ENCODE results near the gene ITGA5. TPM values are rescaled to one million over a fixed set of nuclear protein-coding genes. Genes with fewer than 3 reads are reported as not detected.

The ITGA5 gene
- total RNA-seq, 4 donors from 2014 or later, result 37.7 to 217 (median 73.0) TPM

- WGBS, 2 donors (ENCODE audit: low coverage in 1 of 2), result 49 to 63% methylated on average over 2 to 13 of the region's 13 CpGs
- Histone ChIP-seq H3K36me3 (no peaks in the 10 kb centered on the region), H3K27me3 (peaks cover 6% of the 10 kb centered on the region), H3K27ac (peak overlapping the region; percentile 62 to 97 (median 72)), H3K4me1 (peaks cover 16 to 76% (median 31%) of the 10 kb centered on the region in 4 donors), H3K4me3 (no peak overlapping the region), H3K9me3 (no peaks in the 10 kb centered on the region)
- TF ChIP-seq POLR2AphosphoS5 (IDR thresholded peaks at IDR 0.05) (peak in 1 of 3 donors; percentile 4), CTCF (IDR thresholded peaks at IDR 0.05) (no peak)
- intact Hi-C loops (cut with DNase I; ENCODE audit: low total_unique reads) (no loop called here), in situ Hi-C loops (cut with MboI; ENCODE audit: low pct_ligation_motif_present in 1 of 4, low pct_unique_long_range_greater_than_20kb in 1 of 4, low sequenced_read_pairs in 3 of 4) (no loop called here)
- peak; percentile 28 for DNase-seq
Observed at GRCh38 chr12:54428050-54429013, 9.3 kb upstream of the ITGA5 start.

GRCh38 chr12:54427106-54427505 lies 8.0 kb upstream of the ITGA5 start:
- peak overlapping the region; percentile 26 to 97 (median 72) for H3K27ac ChIP-seq
- in situ Hi-C loops (cut with MboI; ENCODE audit: low pct_ligation_motif_present in 1 of 4, low pct_unique_long_range_greater_than_20kb in 1 of 4, low sequenced_read_pairs in 3 of 4), result no loop called here

GRCh38 chr12:54426690-54427089 lies 7.6 kb upstream of the ITGA5 start:
- in situ Hi-C loops (cut with MboI; ENCODE audit: low pct_ligation_motif_present in 1 of 4, low pct_unique_long_range_greater_than_20kb in 1 of 4, low sequenced_read_pairs in 3 of 4), result no loop called here
- Histone ChIP-seq H3K9me3 (no peaks in the 10 kb centered on the region), H3K4me3 (no peak overlapping the region), H3K27ac (peak overlapping the region; percentile 26 to 97 (median 72)), H3K36me3 (no peaks in the 10 kb centered on the region), H3K4me1 (peaks cover 12 to 78% (median 21%) of the 10 kb centered on the region in 4 donors), H3K27me3 (peaks cover 8% of the 10 kb centered on the region)
- no peak for DNase-seq
- TF ChIP-seq CTCF (IDR thresholded peaks at IDR 0.05), result no peak
- intact Hi-C loops (cut with DNase I; ENCODE audit: low total_unique reads), result no loop called here
- 83 to 87% methylated on average over 3 of the region's 3 CpGs for WGBS, 2 donors (ENCODE audit: low coverage in 1 of 2)

More at GRCh38 chr12:54427106-54427505, 8.0 kb upstream of the ITGA5 start:
- 70 to 76% methylated on average over 4 of the region's 4 CpGs for WGBS, 2 donors (ENCODE audit: low coverage in 1 of 2)
- Histone ChIP-seq H3K9me3 (no peaks in the 10 kb centered on the region), H3K36me3 (no peaks in the 10 kb centered on the region), H3K4me1 (peaks cover 16 to 78% (median 22%) of the 10 kb centered on the region in 4 donors), H3K4me3 (no peak overlapping the region), H3K27me3 (peaks cover 8% of the 10 kb centered on the region)
- DNase-seq, result peak; percentile 6
- intact Hi-C loops (cut with DNase I; ENCODE audit: low total_unique reads), result no loop called here
- TF ChIP-seq CTCF (IDR thresholded peaks at IDR 0.05) (no peak), POLR2AphosphoS5 (IDR thresholded peaks at IDR 0.05) (no peak), EP300 (IDR thresholded peaks at IDR 0.05; ENCODE audit: low read depth) (no peak), POLR2A (IDR thresholded peaks at IDR 0.05) (no peak)

- peaks cover 13 to 78% (median 21%) of the 10 kb centered on the region in 4 donors for H3K4me1 ChIP-seq
- peak overlapping the region in 2 of 4 donors; percentile 85 to 97 for H3K27ac ChIP-seq
- no peaks in the 10 kb centered on the region for H3K36me3 ChIP-seq
- TF ChIP-seq POLR2A (IDR thresholded peaks at IDR 0.05), result no peak
- no peak for TF ChIP-seq EP300 (IDR thresholded peaks at IDR 0.05; ENCODE audit: low read depth)
- TF ChIP-seq POLR2AphosphoS5 (IDR thresholded peaks at IDR 0.05), result no peak
- no peak for TF ChIP-seq CTCF (IDR thresholded peaks at IDR 0.05)
- peaks cover 15% of the 10 kb centered on the region for H3K27me3 ChIP-seq
- in situ Hi-C loops (cut with MboI; ENCODE audit: low pct_ligation_motif_present in 1 of 4, low pct_unique_long_range_greater_than_20kb in 1 of 4, low sequenced_read_pairs in 3 of 4), result no loop called here
- H3K4me3 ChIP-seq, result no peak overlapping the region
- DNase-seq, result no peak
- WGBS, 2 donors (ENCODE audit: low coverage in 1 of 2), result 33 to 38% methylated on average over 1 to 2 of the region's 2 CpGs
- H3K9me3 ChIP-seq, result no peaks in the 10 kb centered on the region
- intact Hi-C loops (cut with DNase I; ENCODE audit: low total_unique reads), result no loop called here
Observed at GRCh38 chr12:54425702-54426101, 6.6 kb upstream of the ITGA5 start.

All from transverse colon (tissue), 4 donors.